ENCODE results near the gene KEAP1. TPM values are rescaled to one million over a fixed set of nuclear protein-coding genes. Genes with fewer than 3 reads are reported as not detected.
"Not testable (repeated sequence)": the region's sequence is repeated elsewhere in the genome, so short reads cannot be mapped to it uniquely, and the experiment has no call there.

Gene KEAP1
- total RNA-seq, 4 donors from 2014 or later: 39.7 to 127 (median 56.8) TPM

- no peak overlapping the region for H3K27ac ChIP-seq
- no peaks in the 10 kb centered on the region for H3K27me3 ChIP-seq
- H3K4me1 ChIP-seq: no peaks in the 10 kb centered on the region
- H3K9me3 ChIP-seq: no peaks in the 10 kb centered on the region
- no peaks in the 10 kb centered on the region for H3K36me3 ChIP-seq
- no peak for DNase-seq
- no peak for TF ChIP-seq CTCF (IDR thresholded peaks at IDR 0.05)
- TF ChIP-seq POLR2A (IDR thresholded peaks at IDR 0.05): no peak
- intact Hi-C loops (cut with DNase I; ENCODE audit: low total_unique reads): no loop called here
- H3K4me3 ChIP-seq: no peak overlapping the region
Observed at GRCh38 chr19:10535613-10536012, 32.5 kb upstream of the KEAP1 start.

- H3K27ac ChIP-seq: no peak overlapping the region
- no peaks in the 10 kb centered on the region for H3K9me3 ChIP-seq
- no peak overlapping the region for H3K4me3 ChIP-seq
- H3K4me1 ChIP-seq: no peaks in the 10 kb centered on the region
- H3K27me3 ChIP-seq: no peaks in the 10 kb centered on the region
- intact Hi-C loops (cut with DNase I; ENCODE audit: low total_unique reads): no loop called here
- H3K36me3 ChIP-seq: no peaks in the 10 kb centered on the region
- no peak for DNase-seq
- no peak for TF ChIP-seq CTCF (IDR thresholded peaks at IDR 0.05)
- TF ChIP-seq POLR2A (IDR thresholded peaks at IDR 0.05): no peak
Observed at GRCh38 chr19:10533646-10534386, 30.7 kb upstream of the KEAP1 start.

- no peak for DNase-seq
- H3K4me3 ChIP-seq: no peak overlapping the region
- H3K4me1 ChIP-seq: no peaks in the 10 kb centered on the region
- no peaks in the 10 kb centered on the region for H3K9me3 ChIP-seq
- no peak for TF ChIP-seq POLR2A (IDR thresholded peaks at IDR 0.05)
- no peak for TF ChIP-seq CTCF (IDR thresholded peaks at IDR 0.05)
- no peak overlapping the region for H3K27ac ChIP-seq
- intact Hi-C loops (cut with DNase I; ENCODE audit: low total_unique reads): no loop called here
- no peaks in the 10 kb centered on the region for H3K36me3 ChIP-seq
- H3K27me3 ChIP-seq: no peaks in the 10 kb centered on the region
Observed at GRCh38 chr19:10532457-10532856, 29.3 kb upstream of the KEAP1 start.

GRCh38 chr19:10526887-10527286 is 23.7 kb upstream of the KEAP1 start:
- H3K27ac ChIP-seq; H3K4me1 ChIP-seq; H3K36me3 ChIP-seq; H3K9me3 ChIP-seq; H3K27me3 ChIP-seq; intact Hi-C loops (cut with DNase I; ENCODE audit: low total_unique reads); H3K4me3 ChIP-seq; DNase-seq: not testable (repeated sequence)

GRCh38 chr19:10525636-10526035 is 22.5 kb upstream of the KEAP1 start:
- intact Hi-C loops (cut with DNase I; ENCODE audit: low total_unique reads): no loop called here
- H3K4me1 ChIP-seq: no peaks in the 10 kb centered on the region
- H3K4me3 ChIP-seq: no peak overlapping the region
- H3K27ac ChIP-seq: no peak overlapping the region
- TF ChIP-seq CTCF (IDR thresholded peaks at IDR 0.05): no peak
- H3K36me3 ChIP-seq: no peaks in the 10 kb centered on the region
- no peak for DNase-seq
- H3K9me3 ChIP-seq: no peaks in the 10 kb centered on the region
- H3K27me3 ChIP-seq: no peaks in the 10 kb centered on the region
